Activated CD4-positive, CD25-positive, alpha-beta regulatory T cell treated with anti-CD3 and anti-CD28 coated beads, Interleukin-2, amount 50 U/mL, for 16 hours (primary cell): Measurements from ENCODE around the gene ISM1.

Experiments
- DNase-seq: peaks from one replicate; pipeline ENCODE4 v3.0.0-alpha.2; 2020; ENCODE audit warnings: low read depth, low spot score

ISM1 gene

DNA sequence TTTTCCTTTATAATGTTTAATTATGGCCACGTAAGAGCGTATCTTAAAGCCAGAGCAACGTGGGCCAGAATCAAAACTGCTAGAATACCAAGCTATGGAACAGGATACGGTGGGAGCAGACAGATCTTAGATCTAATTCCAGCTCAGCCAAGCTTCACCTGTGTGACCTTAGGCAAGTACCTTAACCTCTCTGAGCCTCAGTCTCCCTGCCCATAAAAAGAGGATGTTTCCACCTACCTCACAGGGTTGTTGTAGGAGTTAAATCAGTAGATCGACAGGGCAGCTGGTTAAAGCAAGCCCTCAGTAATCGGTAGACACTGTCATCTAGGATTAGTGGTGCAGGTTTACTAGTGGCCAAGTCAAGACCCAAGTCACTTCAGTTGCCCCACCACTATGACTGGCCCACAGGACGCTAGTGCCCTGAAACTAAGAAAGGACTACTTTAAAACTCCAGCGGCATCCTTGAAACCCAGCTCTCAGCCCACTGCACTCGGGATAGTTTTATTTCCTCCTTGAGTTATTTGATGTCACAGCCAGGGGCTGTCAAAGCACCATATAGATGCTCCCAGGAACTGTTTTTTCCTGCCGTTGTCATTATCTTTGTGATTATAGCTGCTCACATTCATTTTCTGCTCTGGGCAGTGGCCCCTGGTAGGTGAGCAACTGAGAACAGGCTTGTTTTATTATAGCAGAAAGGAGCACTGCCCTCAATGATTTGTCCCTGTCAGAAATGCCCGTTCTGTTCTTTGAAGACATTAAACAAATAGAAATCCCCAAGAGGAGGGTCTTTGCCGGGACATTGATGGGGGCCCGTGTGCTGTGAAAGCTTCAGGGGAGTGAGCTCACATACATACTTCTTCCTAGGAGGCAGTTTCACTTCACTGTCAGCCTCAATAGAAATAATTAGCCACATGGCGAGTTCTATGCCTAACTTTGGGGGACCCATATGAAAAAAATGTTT, 63.1 kb downstream of the ISM1 start:
- DNase-seq = no peak

DNA sequence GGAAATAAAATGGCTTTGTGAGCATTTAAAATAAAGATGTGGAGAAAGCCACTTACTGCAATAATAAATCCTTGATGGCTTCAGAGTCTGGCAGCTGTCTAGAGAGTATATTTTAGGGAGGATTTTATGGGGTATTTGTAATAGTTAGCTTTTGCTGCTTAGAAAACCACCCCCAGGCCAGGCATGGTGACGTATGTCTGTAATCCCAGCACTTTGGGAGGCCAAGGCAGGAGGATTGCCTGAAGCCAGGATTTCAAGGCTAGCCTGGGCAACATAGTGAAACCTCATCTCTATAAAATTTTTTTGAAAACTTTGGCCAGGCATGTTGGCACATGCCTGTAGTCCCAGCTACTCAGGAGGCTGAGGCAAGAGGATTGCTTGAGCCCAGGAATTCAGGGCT, 63.8 kb downstream of the ISM1 start:
- DNase-seq = no peak

- no peak for DNase-seq
Measured at GRCh38 chr20:13285408-13285807, 64.3 kb downstream of the ISM1 start.

DNA sequence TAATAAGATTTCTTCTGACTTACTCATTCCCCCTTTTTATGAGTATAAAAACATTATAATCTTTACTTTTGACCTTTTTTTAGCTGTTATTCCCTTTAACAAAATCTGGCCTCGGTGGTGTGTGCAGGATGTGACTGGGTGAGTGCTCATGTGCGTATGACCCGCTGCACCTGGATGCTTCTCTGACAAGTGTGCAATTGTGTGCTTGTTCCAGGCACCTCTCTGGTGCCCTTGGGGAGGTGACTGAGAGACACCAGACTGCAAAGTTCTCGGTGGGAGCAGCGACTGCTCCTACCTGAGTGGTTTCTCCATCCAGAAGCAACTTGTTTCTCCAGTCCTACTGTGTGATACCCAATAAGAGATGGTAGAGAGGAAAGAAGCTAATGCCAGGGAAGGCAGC, 65.0 kb downstream of the ISM1 start:
- no peak for DNase-seq

DNA sequence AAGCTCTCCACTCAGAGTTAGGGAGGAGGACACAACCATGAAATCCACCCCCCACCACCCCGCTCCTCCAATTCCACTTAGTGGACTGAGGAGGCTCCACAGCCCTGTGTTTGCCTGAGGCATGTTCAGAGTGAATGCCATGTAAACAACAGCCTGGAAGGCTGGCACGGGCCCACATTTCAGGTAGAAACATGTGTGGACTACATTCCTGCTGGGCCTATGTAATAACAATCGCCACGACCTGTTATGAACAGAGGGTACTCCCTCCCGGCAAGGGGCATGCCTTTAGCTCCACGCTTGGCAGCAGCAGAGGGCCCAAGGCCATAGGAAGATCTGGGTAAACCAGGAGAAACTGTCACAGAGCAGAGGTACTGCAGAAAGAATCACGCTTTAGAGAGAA, 65.5 kb downstream of the ISM1 start:
- no peak for DNase-seq

GRCh38 chr20:13288357-13288756, 67.3 kb downstream of the ISM1 start:
- no peak for DNase-seq

DNA sequence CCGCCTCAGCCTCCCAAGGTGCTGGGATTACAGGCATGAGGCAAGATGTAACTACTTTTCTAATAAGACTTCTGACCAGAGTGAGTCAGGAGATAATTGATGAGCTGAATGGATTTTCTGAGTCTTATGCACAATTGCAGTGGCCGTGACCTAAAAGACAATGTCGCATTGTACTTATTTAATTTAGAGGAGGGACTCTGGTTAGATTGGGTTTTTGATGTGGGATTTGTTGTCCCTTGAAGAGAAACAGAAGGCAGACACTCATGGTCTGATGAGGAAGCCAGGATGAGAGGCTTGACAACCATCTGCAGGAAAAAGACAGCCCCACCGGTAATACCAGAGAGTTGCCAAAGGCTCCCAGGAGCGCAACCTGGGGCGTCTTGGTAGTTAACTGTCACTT, 68.0 kb downstream of the ISM1 start:
- DNase-seq = no peak

- no peak for DNase-seq
Measured at GRCh38 chr20:13290724-13291123, 69.7 kb downstream of the ISM1 start.

DNA sequence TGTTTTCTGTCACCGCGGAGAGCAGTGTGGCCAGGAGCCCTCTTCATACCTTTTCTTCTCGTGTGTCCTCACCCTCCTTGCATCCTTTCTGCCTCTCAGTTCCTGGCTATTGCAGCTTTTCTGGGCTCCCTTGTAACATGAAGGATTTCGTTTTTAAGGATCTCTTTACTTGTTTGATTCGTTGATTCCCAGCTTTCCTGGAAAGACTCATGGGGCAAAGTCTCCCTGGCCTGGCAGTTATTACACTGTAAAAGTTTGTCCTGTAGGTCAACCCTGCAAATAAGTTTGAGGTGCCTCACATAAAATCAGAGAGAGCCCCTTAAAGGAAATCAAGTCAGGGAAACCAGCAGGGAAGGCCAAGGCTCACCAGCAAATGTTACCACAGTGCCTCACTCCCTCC, 70.1 kb downstream of the ISM1 start:
- no peak for DNase-seq

DNA sequence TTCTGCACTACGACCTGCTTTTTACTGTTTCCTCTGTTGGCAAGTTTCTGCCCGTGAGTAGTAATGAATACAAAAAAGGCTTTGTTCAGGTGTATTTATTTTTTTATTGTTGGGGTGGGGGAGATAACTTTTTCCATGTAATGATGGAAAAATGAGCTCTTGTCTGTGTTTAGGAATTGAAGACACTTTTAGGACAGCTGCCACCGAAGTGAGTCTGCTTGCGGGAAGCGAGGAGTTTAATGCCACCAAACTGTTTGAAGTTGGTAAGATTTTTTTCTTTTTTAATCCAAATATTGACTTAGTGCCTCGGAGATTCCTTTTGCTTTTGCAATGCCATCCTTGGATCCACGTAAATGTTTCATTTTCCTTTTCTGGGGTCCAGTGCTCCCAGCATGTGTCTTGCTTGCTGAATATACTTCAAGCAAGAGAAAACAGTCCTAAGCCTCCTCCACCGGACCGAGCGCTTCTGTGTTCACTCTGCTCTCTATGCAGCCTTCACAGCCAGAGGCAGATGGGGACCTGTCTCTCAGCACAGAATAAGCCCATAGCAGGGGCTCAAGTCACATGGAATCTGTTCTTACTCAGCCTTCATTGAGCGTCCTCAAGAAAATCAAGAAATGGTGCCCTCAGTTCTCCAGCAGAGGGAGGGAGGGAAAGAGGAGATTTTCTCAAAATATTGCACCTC, 71.3 kb downstream of the ISM1 start:
- DNase-seq = no peak

DNA sequence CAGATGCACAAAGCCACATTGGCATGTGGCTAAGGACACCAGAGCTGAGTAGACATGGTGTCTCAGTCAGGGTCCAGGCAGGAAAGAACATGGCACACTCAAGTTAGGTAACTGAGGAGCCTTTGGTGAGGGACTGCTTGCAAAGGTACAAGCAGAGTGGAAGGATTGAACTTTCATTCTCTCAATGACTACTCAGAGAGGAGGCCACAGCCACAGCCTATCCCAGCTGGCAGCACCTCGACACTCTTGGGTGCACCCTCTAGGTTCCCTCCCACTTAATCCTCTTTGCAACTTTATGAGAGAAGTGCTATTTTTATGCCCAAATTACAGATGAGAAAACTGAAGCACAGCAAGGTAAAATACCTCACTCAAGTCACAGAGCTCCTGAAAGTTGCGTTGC, 73.4 kb downstream of the ISM1 start:
- no peak for DNase-seq

GRCh38 chr20:13295637-13296036, 74.6 kb downstream of the ISM1 start:
- no peak for DNase-seq

GRCh38 chr20:13296070-13296469, 75.0 kb downstream of the ISM1 start:
- DNase-seq = no peak

GRCh38 chr20:13297147-13297899, 76.2 kb downstream of the ISM1 start:
- DNase-seq = no peak

GRCh38 chr20:13298692-13299373, 77.8 kb downstream of the ISM1 start:
- DNase-seq = no peak

GRCh38 chr20:13299401-13299800, 78.3 kb downstream of the ISM1 start:
- no peak for DNase-seq

GRCh38 chr20:13301596-13301995, 80.5 kb downstream of the ISM1 start:
- DNase-seq = no peak

DNA sequence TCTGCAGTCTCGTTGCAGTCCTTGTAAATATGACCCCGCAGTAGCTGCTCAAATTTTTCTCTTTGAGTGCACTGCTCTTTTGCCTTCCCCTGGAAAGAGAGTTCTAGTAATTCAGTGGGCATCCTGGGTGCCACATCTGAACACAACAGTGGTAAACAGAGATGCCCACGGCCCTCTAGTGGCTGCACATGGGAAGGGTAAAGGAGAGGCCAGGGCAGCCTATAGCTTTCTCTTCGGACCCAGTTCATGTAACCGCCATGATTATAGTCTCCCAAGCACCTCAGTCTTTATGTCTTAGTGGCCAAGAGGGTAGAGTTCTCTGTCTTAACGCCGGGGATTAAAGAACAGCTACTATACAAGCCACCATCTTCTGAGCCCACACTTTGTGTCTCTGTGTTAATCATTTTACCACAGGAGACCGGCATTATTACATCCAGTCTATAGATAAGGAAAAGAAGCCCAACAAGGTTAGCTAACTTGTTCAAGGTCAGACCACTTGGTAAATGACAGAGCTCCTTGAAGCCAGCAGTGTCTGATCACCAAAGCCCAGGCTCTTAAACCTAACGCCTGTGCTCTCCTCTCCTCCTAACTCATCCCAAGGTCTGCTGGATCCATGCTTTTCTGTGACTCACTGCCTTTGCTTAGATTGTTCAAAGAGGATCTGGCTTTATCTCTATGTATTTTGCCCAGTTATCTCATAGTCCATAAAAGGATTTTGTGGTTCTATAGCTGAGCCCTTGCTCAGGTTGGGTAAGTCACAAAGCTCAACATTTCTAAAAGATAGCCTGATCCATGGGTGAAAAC, 81.8 kb downstream of the ISM1 start:
- DNase-seq = no peak

DNA sequence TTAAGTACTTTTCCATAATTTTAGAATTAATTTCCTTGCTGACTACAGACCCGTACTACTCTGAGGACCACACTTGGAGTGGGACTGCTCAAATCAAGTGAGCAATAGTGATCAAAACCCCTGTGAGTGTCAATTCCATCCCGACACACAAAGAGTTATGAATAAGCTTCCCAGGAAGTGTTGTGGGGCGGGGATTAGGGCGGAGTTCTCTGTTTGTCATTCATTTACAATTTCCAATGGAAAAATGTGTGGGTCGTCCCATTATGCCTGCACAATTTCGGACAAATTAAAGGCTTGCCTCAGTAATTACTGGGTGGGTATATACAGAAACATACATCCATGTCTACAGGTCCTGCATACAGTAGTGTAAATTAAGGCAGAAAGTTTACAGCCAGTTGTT, 84.2 kb downstream of the ISM1 start:
- no peak for DNase-seq

DNA sequence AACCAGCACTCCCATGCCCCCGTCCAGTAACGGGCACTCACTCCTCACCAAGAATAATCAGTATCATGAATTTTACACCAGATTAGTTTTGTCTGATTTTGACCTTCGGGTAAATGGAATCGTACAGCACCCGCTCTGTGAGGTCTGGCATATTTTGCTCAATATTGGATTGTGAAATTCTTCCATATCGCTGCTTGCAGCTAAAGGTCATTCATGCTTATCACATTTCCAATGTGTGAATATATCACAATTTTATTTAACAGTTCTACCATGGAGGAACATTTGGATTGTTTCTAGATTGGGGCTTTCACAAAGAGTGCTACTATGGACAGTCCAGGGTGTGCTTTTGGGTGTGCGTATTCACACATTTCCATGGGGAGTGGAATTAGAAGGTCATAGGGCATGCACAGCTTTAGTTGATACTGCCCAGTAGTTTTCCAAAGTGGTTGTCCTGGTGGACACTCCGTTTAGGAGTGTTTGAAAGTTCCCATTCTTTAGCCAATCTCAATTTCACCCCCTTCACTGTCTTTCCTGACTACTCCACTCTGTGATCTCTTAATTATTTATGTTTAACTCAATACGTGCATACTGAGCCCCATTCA, 86.6 kb downstream of the ISM1 start:
- DNase-seq = no peak
